GM18873 (cell line): ENCODE data around the gene ECSIT.
"Not testable (repeated sequence)": the region's sequence is repeated elsewhere in the genome, so short reads cannot be mapped to it uniquely, and the experiment has no call there.

Experiments
- ATAC-seq: cut with Tn5 transposase; IDR thresholded peaks from one replicate; pipeline ENCODE4 v1.9.1; 2021; ENCODE audit warnings: mild to moderate bottlenecking, moderate library complexity, moderate number of reproducible peaks; ENCODE audit not compliant: unreplicated experiment, low FRiP score

ECSIT gene

DNA sequence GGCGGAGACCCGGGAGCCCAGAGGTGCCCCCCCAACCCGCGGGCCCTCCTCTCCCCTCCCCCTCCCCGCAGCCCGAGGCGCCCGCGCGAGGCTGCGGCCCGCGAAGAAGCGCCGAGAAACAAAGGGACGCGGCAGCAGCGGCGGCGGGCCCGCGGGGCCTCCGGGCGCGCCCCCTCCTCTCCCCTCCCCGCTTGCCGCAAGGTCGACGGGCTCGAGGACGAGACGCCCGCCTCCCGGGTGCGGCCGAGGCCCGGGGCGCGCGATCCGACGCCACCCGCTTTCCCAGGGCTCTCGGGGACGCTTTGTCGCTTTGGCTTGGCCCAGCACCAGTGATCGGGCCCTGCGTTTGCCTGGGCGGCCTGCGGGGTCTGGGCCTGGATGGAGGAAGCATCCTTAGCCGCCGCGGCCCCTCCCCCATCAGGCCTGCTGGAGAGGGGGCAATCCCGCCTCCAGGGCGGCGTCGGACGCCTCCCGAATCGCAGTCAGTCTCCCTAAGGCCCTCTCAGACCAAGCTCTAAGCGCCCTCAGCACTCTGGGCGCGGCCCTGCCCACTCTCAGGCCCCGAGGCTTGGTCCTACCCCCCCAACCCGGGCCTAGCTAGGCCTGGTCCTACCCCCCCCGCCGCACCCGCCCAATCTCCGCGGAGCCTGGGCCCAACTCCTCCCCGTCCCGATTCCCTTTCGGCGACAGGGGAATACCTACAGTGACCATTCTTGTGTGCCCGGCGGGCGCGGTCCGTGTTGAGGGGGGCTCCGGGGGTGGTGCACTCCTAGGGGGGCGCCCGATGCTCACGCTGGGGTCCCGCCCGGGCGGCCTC lies 48.8 kb downstream of the ECSIT start:
- no peak for ATAC-seq

DNA sequence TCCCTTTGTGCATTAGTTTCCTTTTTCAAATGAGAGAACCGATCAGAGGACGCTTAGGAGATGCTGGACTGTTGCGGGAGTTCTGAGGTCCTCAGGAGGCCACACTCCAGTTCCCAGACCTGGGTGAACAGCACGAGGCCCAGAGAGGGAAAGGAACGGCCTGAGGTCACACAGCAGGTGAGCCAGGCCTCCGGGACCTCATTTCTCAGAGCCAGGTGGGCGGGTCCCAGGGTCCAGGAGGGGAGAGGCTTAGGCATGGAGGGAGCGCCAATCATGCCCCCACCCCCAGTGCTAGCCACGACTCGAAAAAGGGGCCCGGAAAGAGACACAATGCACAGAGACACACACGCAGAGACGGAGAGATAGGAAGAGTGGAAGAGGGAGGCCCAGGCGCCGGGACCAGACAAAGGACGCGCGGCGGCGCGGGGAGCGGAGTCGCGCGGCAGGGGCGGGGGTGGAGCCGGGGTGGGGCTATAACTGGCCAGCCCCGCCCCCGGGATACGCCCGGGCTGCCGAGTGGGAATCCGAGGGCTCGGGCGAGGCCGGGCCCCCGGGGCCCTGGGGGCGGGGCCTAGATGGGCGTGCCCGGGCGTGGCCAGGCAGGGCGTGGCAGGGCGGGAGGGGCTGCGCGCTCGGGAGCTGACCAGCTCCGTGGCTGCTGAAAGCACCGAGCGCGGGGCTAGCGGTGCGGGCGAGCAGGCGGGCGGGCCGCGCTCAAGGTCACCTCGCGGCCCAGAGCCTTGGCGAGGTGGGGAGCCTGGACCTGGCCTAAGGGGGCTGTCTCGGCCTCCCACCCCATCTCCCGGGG lies 49.6 kb downstream of the ECSIT start:
- ATAC-seq = no peak

DNA sequence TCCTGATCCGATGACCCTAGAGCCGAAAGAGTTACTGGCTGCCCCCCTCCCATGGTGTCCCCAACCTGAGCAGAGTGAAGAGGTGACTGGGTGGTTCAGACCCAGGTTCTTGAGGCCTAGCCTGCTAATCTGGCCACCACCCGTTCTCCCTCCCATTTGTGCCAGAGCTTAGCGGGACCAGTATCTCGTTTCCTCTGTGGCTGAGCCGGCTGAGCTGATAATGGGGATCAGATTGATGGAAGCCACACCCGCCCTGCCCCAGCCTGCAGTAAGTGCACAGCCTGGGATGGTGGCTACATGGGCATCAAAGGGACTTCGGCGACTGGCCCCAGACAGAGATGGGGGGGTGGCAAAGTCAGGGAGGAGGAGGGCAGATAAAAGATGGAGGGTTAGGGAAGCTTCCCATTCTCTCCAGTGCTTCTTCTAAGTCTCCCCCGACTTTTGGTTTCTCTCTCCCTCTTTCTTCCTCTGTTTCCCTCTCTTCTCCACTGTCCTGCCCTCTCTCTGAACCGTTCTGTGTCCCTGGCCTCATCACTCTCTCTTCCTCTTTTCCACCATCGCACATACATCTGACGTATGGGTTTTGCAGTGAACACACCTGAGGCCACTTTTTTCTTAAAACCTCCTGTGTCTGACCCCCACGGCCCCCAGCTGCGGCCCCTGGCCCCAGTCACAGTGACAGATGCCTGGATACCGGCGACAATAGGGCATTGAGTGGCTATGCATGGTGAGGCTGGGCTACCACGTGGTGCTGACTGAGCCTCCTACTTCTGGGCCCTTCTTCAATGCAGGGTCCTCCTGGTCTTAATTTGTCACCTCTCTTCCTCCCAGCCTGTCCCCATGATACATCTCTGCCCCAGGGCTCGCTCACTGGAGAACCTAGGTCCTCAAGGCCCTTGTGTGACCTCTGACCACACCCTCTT lies 50.5 kb downstream of the ECSIT start:
- ATAC-seq = no peak

DNA sequence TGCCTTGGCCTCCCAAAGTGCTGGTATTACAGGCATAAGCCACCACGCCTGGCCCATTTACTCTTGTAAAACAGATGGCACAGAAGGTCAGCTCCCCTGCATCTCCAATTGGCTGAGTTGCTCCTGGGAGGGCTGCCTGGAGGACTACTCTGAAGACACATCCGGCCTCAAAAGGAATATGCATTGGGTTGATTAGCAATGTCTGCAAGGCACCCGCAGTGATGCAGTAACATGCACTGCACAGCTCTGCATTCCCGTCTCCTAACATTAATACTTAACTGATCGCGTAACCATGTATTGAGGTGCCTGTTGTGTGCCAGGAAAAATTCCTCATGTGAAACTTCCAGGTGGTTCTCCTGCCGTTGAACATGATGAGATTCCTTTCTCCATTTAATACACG lies 53.1 kb downstream of the ECSIT start:
- no peak for ATAC-seq

DNA sequence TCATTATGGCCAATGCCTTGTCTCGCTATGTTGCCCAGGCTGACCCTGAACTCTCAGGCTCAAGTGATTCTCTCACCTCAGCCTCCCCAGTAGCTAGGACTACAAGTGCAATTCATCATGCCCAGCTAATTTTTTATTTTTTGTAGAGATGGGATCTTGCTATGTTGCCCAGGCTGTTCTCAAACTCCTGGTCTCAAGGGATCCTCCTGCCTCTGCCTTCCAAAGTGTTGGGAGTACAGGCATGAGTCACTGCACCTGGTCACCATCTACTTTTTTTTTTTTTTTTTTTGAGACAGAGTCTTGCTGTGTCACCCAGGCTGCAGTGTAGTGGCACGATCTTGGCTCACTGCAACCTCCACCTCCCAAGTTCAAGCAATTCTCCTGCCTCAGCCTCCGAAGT lies 53.6 kb downstream of the ECSIT start:
- not testable (repeated sequence) for ATAC-seq

DNA sequence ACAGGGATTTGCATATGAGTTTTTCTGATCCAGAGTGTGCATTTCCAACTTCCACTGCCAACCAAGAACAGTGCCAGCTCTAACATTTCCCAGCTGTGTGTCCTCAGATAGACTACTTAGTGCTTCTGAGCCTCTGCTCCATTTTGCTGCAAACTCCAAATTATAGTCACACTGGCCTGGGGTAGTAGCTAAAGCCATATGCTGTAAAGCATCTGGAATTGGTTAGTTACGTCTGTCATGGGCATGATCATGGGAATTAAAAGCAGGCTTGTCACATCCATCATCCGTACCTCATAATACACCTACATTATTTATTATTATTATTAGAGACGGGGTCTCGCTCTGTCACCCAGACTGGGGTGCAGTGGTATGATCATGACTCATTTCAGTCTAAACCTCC lies 55.2 kb downstream of the ECSIT start:
- no peak for ATAC-seq

DNA sequence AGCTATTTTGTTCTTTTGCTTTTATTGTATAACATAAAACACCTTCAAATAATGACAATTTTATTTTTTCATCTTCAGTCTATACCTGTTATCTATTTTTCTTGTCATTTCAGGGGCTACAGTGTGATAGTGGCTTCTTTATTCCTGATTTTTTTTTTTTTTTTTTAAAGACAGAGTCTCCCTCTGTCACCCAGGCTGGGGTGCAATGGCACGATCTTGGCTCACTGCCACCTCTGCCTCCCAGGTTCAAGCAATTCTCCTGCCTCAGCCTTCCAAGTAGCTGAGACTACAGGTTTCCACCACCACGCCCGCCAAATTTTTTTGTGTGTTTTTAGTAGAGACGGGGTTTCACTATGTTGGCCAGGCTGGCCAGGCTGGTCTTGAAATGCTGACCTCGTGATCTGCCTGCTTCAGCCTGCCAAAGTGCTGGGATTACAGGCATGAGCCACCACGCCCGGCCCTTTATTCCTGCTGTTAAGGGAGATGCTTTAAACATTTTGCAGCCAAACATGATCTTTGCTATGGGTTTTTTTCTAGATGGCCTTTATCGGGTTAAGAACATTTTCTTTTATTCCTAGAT lies 60.6 kb downstream of the ECSIT start:
- ATAC-seq = not testable (repeated sequence)

DNA sequence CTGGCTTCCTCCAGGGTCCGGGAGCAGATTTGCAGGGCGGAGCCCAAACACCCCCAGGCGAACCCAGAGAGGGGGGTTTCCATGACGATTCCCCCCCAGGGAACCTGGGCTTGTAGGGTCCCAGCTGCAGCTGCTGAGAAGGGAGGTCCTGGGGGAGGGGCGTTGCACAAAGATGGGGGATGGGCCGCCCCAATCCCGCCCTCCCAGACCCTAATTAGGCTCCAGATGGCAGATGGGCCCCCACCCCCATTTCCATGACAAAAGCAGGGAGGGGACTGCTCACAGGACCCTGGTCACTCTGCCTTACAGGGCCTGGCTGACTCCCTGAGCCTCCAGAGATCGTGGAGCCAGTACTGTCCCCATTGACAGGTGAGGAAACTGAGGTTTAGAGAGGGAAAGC lies 63.3 kb downstream of the ECSIT start:
- ATAC-seq = no peak

DNA sequence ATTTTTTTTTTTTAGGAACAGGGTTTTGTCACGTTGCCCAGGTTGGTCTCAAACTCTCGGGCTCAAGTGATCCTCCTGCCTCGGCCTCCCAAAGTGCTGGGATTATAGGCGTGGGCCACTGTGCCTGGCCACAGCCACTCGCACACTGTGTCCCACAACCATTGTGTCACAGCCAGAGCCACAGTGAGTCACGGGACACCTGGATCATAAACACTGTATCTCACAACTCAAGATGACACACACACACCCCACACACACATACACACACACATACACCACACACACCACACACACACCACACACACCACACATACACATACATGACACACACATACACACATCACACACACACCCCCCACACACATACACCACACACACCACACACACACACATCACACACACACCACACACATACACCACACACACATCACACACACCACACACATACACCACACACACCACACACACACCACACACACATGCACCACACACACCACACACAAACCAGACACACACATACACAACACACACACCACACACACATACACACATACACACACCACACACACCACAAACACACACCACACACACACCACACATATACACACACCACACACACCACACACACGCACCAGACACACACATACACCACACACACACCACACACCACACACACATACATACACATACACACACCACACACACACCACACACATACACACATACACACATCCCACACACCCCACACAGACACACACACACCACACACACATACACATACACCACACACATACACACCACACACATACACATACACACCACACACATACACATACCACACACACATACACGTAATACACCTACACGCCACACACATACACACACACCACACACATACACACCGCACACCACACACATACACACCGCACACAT lies 64.3 kb downstream of the ECSIT start:
- ATAC-seq = no peak

DNA sequence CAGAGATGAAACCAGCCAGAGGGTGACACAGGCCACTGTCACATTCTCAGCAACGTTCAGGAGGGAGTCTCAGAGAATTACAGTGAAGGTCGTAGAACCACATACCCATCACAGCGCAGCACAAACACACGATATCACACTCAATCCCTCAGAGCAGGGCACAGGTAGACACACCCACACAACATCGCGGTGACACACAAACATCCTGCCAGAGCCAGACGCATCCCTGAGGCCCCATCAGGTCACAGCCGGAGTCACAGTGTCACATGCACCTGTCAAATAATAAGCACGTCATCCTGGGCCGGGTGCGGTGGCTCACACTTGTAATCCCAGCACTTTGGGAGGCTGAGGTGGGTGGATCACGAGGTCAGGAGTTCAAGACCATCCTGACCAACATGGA lies 65.5 kb downstream of the ECSIT start:
- ATAC-seq = no peak

DNA sequence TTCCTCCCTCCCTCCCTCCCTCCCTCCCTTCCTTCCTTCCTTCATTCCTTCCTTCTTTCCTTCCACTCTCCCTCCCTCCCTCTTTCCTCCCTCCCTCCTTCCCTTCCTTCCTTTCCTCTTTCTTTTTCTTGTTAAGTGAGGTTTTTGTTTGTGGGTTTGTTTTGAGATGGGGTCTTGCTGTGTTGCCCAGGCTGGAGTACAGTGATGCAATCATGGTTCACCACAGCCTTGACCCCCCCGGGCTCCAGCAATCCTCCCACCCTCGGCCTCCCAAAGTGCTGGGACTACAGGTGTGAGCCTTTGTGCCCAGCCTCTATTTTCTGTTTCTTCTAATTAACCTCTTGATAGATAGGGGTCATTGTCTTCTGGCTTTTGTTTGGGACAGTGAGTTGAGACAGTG lies 67.5 kb downstream of the ECSIT start:
- no peak for ATAC-seq

DNA sequence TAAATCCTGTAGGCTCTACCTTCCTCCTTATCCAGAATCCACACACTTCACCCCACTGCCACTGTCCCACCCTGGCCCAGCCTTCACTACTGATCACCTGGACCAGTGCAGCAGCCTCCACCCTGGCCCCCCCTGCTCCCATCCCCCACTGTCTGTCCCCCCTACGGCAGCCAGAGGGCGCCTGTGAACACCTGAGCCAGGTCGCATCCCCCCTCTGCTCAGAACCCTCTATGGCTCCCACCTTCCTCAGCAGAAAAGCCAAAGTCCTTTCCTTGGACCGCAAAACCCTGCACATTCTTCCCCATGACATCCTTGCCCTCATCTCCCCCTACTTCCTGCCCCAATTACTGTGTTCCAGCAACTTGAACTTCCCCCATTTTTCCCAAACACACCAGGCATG lies 68.7 kb downstream of the ECSIT start:
- ATAC-seq = no peak

DNA sequence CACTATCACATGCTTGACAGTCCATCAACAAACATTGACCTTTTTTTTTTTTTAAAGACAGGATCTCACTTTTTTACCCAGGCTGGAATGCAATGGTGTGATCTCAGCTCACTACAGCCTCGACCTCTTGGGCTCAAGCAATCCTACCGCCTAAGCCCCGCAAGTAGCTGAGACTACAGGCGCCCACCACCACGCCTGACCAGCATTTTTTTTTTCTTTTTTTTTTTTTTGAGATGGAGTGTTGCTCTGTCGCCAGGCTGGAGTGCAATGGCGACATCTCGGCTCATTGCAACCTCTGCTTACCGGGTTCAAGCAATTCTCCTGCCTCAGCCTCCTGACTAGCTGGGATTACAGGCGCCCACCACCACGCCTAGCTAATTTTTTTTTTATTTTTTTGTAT lies 70.0 kb downstream of the ECSIT start:
- not testable (repeated sequence) for ATAC-seq

DNA sequence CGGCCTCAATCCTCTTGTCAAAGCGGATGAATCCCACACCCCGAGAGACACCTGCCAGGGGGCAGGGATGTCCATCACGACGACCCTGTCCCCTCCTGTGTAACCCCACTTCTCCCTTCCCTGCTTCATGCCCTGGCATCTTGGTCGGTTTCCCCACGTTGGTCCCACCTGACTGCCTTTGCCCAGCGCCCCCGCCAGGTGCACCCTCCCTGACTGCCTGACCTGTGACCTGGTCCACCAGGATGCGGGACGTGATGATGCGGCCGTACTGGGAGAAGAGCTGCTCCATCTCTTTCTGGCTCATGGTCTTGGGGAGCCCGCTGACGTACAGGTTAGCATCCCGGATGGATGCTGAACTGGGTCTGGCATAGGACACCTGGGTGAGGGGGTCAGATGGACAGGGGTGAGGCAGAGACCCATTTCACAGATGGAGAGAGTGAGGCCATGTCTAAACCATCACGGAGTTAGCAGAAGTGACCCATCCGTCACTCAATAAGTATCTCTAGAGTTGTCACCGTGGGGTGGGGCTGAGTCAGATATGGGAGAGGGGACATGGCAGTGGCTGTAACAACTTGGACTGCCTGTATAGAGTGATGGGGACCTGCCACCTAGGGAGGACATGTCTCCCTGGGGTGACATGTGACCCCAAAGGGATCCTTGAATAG lies 70.6 kb downstream of the ECSIT start:
- no peak for ATAC-seq

DNA sequence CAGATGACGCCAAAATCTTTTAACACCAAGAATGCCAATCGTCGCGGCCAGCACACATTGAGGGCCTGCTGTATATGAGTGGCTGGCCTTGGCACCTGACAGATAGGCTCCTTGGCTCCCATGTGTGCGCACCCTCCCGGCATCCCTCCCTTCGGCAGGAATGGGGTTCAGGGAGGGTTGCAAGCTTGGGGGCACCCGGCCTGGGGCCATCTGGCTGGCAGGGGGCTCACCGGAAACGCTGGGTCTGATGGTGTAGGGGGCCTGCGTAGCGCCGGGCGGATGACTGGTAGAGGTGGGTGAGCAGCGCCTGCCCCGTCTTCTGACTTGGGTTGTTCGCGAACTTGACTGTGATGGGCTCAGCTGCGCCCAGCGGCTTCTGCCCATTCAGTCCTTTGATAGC lies 71.1 kb downstream of the ECSIT start:
- ATAC-seq = no peak

DNA sequence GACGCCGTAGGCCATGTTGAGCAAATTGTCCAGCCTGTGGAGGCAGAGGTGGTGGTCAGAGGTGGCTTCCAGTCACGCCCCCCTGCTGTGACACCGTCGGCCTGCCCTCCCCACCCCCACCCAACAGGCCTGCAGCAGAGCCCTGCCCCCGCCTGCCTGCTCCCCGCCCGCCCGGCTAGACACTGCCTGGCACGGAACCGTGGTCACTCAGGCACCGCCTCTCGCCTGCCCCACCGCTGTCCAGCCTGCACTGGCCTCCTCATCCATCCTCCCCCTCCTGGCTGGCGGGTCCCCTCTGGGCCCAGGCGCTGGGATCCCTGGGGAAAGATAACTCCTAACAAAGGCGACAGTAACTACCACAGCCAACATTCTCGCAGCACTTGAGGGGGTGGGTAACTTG lies 71.8 kb downstream of the ECSIT start:
- no peak for ATAC-seq

DNA sequence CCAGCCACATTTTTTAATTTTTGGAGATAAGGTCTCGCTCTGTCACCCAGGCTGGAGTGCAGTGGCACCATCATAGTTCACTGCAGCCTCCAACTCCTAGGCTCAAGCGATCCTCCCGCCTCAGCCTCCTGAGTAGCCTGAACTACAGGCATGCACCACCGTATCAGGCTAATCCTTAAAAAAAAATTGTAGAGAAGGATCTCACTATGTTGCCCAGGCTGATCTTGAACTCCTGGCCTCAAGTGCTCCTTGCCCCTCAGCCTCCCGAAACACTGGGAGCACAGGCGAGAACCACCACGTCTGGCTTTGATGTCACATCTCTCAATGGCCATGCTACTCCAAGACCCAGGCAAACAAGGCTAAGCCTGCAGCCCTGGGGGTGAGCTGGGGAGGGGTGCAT lies 72.3 kb downstream of the ECSIT start:
- ATAC-seq = no peak
